IgD-negative memory B cell (primary cell): Measurements from ENCODE around the gene OLFML2B. TPM values are rescaled to one million over a fixed set of nuclear protein-coding genes. Genes with fewer than 3 reads are reported as not detected.

Experiments
- H3K27ac Mint-ChIP-seq, 3 donors: one replicate each; pipeline ENCODE4 v1.8.0; 2020 to 2022; ENCODE audit warnings: mild to moderate bottlenecking in 3 of 3, mixed read lengths in 3 of 3, moderate library complexity in 1 of 3
- H3K27me3 Mint-ChIP-seq: one replicate; pipeline ENCODE4 v1.8.0; 2021; ENCODE audit warnings: mixed read lengths
- H3K36me3 Mint-ChIP-seq: one replicate; pipeline ENCODE4 v1.8.0; 2020; ENCODE audit warnings: mild to moderate bottlenecking, mixed read lengths
- H3K4me1 Mint-ChIP-seq, 3 donors: one replicate each; pipeline ENCODE4 v1.8.0; 2020 to 2022; ENCODE audit warnings: mixed read lengths in 3 of 3, mild to moderate bottlenecking in 1 of 3
- H3K4me3 Mint-ChIP-seq, 4 donors: one replicate each; pipeline ENCODE4 v1.8.0; 2020 to 2022; ENCODE audit warnings: mild to moderate bottlenecking in 4 of 4, mixed read lengths in 4 of 4, moderate library complexity in 3 of 4
- H3K9me3 Mint-ChIP-seq, 3 donors: one replicate each; pipeline ENCODE4 v1.8.0; 2020 to 2021; ENCODE audit warnings: mixed read lengths in 3 of 3, mild to moderate bottlenecking in 1 of 3
- polyA plus RNA-seq: library from polyadenylated mRNA; unstranded; fragments of 300-500 nt; fragmentation: Illumina TruSeq; gene quantifications from one replicate; pipeline ENCODE4 v1.2.3, GENCODE V29; 2021

Gene OLFML2B
- polyA plus RNA-seq, 1 donor from 2014 or later, result not detected

GRCh38 chr1:161962091-161962887, 61.4 kb downstream of the OLFML2B start:
- Mint-ChIP-seq H3K27ac (peak overlapping the region in 2 of 3 donors; percentile 35 to 37), H3K36me3 (peaks cover 14% of the 10 kb centered on the region), H3K4me3 (peak overlapping the region; percentile 72 to 96 (median 88)), H3K27me3 (no peaks in the 10 kb centered on the region), H3K9me3 (no peaks in the 10 kb centered on the region), H3K4me1 (peaks cover 12 to 17% (median 14%) of the 10 kb centered on the region in 3 donors)

- H3K9me3 Mint-ChIP-seq, result no peaks in the 10 kb centered on the region
- peaks cover 14% of the 10 kb centered on the region for H3K36me3 Mint-ChIP-seq
- H3K4me1 Mint-ChIP-seq, result peaks cover 13 to 19% (median 14%) of the 10 kb centered on the region in 3 donors
- H3K27me3 Mint-ChIP-seq, result no peaks in the 10 kb centered on the region
- H3K27ac Mint-ChIP-seq, result no peak overlapping the region
- H3K4me3 Mint-ChIP-seq, result no peak overlapping the region
Observed at GRCh38 chr1:161958425-161958824, 65.2 kb downstream of the OLFML2B start.

- H3K27me3 Mint-ChIP-seq, result no peaks in the 10 kb centered on the region
- H3K27ac Mint-ChIP-seq, result no peak overlapping the region
- H3K9me3 Mint-ChIP-seq, result no peaks in the 10 kb centered on the region
- peaks cover 9 to 16% (median 9%) of the 10 kb centered on the region in 3 donors for H3K4me1 Mint-ChIP-seq
- H3K36me3 Mint-ChIP-seq, result peaks cover 16% of the 10 kb centered on the region
- no peak overlapping the region for H3K4me3 Mint-ChIP-seq
Observed at GRCh38 chr1:161956930-161957329, 66.7 kb downstream of the OLFML2B start.

GRCh38 chr1:161956097-161956496, 67.6 kb downstream of the OLFML2B start:
- Mint-ChIP-seq H3K27ac (no peak overlapping the region), H3K36me3 (peaks cover 16% of the 10 kb centered on the region), H3K4me3 (no peak overlapping the region), H3K27me3 (no peaks in the 10 kb centered on the region), H3K9me3 (no peaks in the 10 kb centered on the region), H3K4me1 (peaks cover 5 to 12% (median 5%) of the 10 kb centered on the region in 3 donors)

- Mint-ChIP-seq H3K36me3 (peaks cover 16% of the 10 kb centered on the region), H3K4me1 (peaks cover 4 to 10% (median 5%) of the 10 kb centered on the region in 3 donors), H3K4me3 (no peak overlapping the region), H3K27me3 (no peaks in the 10 kb centered on the region), H3K27ac (no peak overlapping the region), H3K9me3 (no peaks in the 10 kb centered on the region)
Observed at GRCh38 chr1:161955606-161956005, 68.1 kb downstream of the OLFML2B start.

- no peaks in the 10 kb centered on the region for H3K27me3 Mint-ChIP-seq
- H3K36me3 Mint-ChIP-seq, result peaks cover 15% of the 10 kb centered on the region
Observed at GRCh38 chr1:161954466-161954865, 69.2 kb downstream of the OLFML2B start.

GRCh38 chr1:161954050-161954449, 69.6 kb downstream of the OLFML2B start:
- Mint-ChIP-seq H3K9me3 (no peaks in the 10 kb centered on the region), H3K27ac (no peak overlapping the region), H3K4me1 (peaks cover 4 to 8% (median 5%) of the 10 kb centered on the region in 3 donors), H3K4me3 (no peak overlapping the region), H3K36me3 (peaks cover 15% of the 10 kb centered on the region), H3K27me3 (no peaks in the 10 kb centered on the region)

More at GRCh38 chr1:161954466-161954865, 69.2 kb downstream of the OLFML2B start:
- H3K4me1 Mint-ChIP-seq, result peaks cover 4 to 8% (median 5%) of the 10 kb centered on the region in 3 donors
- H3K9me3 Mint-ChIP-seq, result no peaks in the 10 kb centered on the region
- H3K27ac Mint-ChIP-seq, result no peak overlapping the region
- no peak overlapping the region for H3K4me3 Mint-ChIP-seq

- H3K4me1 Mint-ChIP-seq, result peaks cover 4 to 8% (median 5%) of the 10 kb centered on the region in 3 donors
- no peak overlapping the region for H3K4me3 Mint-ChIP-seq
- H3K27ac Mint-ChIP-seq, result no peak overlapping the region
- peaks cover 11% of the 10 kb centered on the region for H3K36me3 Mint-ChIP-seq
- no peaks in the 10 kb centered on the region for H3K27me3 Mint-ChIP-seq
- no peaks in the 10 kb centered on the region for H3K9me3 Mint-ChIP-seq
Observed at GRCh38 chr1:161953256-161953920, 70.3 kb downstream of the OLFML2B start.

- peaks cover 4 to 8% (median 5%) of the 10 kb centered on the region in 3 donors for H3K4me1 Mint-ChIP-seq
- no peak overlapping the region for H3K4me3 Mint-ChIP-seq
- H3K9me3 Mint-ChIP-seq, result no peaks in the 10 kb centered on the region
- H3K36me3 Mint-ChIP-seq, result peaks cover 11% of the 10 kb centered on the region
- H3K27ac Mint-ChIP-seq, result peak overlapping the region in 1 of 3 donors; percentile 67
- H3K27me3 Mint-ChIP-seq, result no peaks in the 10 kb centered on the region
Observed at GRCh38 chr1:161952607-161953172, 71.0 kb downstream of the OLFML2B start.

GRCh38 chr1:161951646-161952045, 72.0 kb downstream of the OLFML2B start:
- Mint-ChIP-seq H3K9me3 (no peaks in the 10 kb centered on the region), H3K4me1 (peaks cover 4 to 8% (median 5%) of the 10 kb centered on the region in 3 donors), H3K27me3 (no peaks in the 10 kb centered on the region), H3K36me3 (peaks cover 11% of the 10 kb centered on the region), H3K4me3 (no peak overlapping the region), H3K27ac (no peak overlapping the region)

GRCh38 chr1:161950377-161950776, 73.3 kb downstream of the OLFML2B start:
- peak overlapping the region in 1 of 3 donors; percentile 61 for H3K27ac Mint-ChIP-seq
- no peaks in the 10 kb centered on the region for H3K27me3 Mint-ChIP-seq
- H3K4me1 Mint-ChIP-seq, result peaks cover 4 to 8% (median 5%) of the 10 kb centered on the region in 3 donors
- no peak overlapping the region for H3K4me3 Mint-ChIP-seq
- peaks cover 15% of the 10 kb centered on the region for H3K36me3 Mint-ChIP-seq
- H3K9me3 Mint-ChIP-seq, result no peaks in the 10 kb centered on the region

GRCh38 chr1:161949548-161949947, 74.1 kb downstream of the OLFML2B start:
- H3K36me3 Mint-ChIP-seq, result peaks cover 13% of the 10 kb centered on the region
- H3K9me3 Mint-ChIP-seq, result no peaks in the 10 kb centered on the region
- H3K27me3 Mint-ChIP-seq, result no peaks in the 10 kb centered on the region
- peaks cover 4 to 8% (median 5%) of the 10 kb centered on the region in 3 donors for H3K4me1 Mint-ChIP-seq
- no peak overlapping the region for H3K4me3 Mint-ChIP-seq
- H3K27ac Mint-ChIP-seq, result no peak overlapping the region

GRCh38 chr1:161948435-161948834, 75.2 kb downstream of the OLFML2B start:
- Mint-ChIP-seq H3K4me3 (no peak overlapping the region), H3K4me1 (peaks cover 3 to 9% (median 4%) of the 10 kb centered on the region in 3 donors), H3K36me3 (peaks cover 14% of the 10 kb centered on the region), H3K27me3 (no peaks in the 10 kb centered on the region), H3K27ac (no peak overlapping the region), H3K9me3 (no peaks in the 10 kb centered on the region)

GRCh38 chr1:161946071-161946987, 77.3 kb downstream of the OLFML2B start:
- Mint-ChIP-seq H3K4me3 (no peak overlapping the region), H3K4me1 (peaks cover 0 to 2% (median under 1%) of the 10 kb centered on the region in 3 donors), H3K27me3 (no peaks in the 10 kb centered on the region), H3K27ac (no peak overlapping the region), H3K9me3 (no peaks in the 10 kb centered on the region), H3K36me3 (peaks cover 21% of the 10 kb centered on the region)
